Immature natural killer cell (primary cell): ENCODE data around the gene ADGRE3. TPM values are rescaled to one million over a fixed set of nuclear protein-coding genes. Genes with fewer than 3 reads are reported as not detected.

Experiments
- DNase-seq, 3 donors: peaks; one replicate each; pipeline ENCODE4 v3.0.0; 2022; ENCODE audit warnings: mixed read lengths in 1 of 3
- H3K27ac Mint-ChIP-seq, 6 donors: one replicate each; pipeline ENCODE4 v1.8.0; 2020; ENCODE audit warnings: mixed read lengths in 6 of 6, mild to moderate bottlenecking in 5 of 6, inconsistent platforms in 4 of 6, moderate library complexity in 3 of 6
- H3K27me3 Mint-ChIP-seq, 3 donors: one replicate each; pipeline ENCODE4 v1.8.0; 2020 to 2021; ENCODE audit warnings: low read depth in 3 of 3, mild to moderate bottlenecking in 3 of 3, mixed read lengths in 3 of 3, moderate library complexity in 3 of 3, inconsistent platforms in 1 of 3
- H3K36me3 Mint-ChIP-seq, 3 donors: one replicate each; pipeline ENCODE4 v1.8.0; 2020; ENCODE audit warnings: mixed read lengths in 3 of 3, inconsistent platforms in 2 of 3, mild to moderate bottlenecking in 2 of 3
- H3K4me1 Mint-ChIP-seq, 2 donors: one replicate each; pipeline ENCODE4 v1.8.0; 2020; ENCODE audit warnings: inconsistent platforms in 2 of 2, mild to moderate bottlenecking in 2 of 2, mixed read lengths in 2 of 2, moderate library complexity in 1 of 2
- H3K4me3 Mint-ChIP-seq, 5 donors: one replicate each; pipeline ENCODE4 v1.8.0; 2020; ENCODE audit warnings: mild to moderate bottlenecking in 5 of 5, mixed read lengths in 5 of 5, inconsistent platforms in 3 of 5, moderate library complexity in 3 of 5
- H3K9me3 Mint-ChIP-seq, 6 donors: one replicate each; pipeline ENCODE4 v1.8.0; 2020; ENCODE audit warnings: mild to moderate bottlenecking in 6 of 6, mixed read lengths in 6 of 6, inconsistent platforms in 4 of 6, moderate library complexity in 3 of 6
- polyA plus RNA-seq, 3 donors: library from polyadenylated mRNA; unstranded; fragments of 300-500 nt; fragmentation: Illumina TruSeq; gene quantifications; one replicate each; pipeline ENCODE4 v1.2.3, GENCODE V29; 2021

Gene ADGRE3
- polyA plus RNA-seq, 3 donors from 2014 or later: 0.66 TPM; not detected in 2

DNA sequence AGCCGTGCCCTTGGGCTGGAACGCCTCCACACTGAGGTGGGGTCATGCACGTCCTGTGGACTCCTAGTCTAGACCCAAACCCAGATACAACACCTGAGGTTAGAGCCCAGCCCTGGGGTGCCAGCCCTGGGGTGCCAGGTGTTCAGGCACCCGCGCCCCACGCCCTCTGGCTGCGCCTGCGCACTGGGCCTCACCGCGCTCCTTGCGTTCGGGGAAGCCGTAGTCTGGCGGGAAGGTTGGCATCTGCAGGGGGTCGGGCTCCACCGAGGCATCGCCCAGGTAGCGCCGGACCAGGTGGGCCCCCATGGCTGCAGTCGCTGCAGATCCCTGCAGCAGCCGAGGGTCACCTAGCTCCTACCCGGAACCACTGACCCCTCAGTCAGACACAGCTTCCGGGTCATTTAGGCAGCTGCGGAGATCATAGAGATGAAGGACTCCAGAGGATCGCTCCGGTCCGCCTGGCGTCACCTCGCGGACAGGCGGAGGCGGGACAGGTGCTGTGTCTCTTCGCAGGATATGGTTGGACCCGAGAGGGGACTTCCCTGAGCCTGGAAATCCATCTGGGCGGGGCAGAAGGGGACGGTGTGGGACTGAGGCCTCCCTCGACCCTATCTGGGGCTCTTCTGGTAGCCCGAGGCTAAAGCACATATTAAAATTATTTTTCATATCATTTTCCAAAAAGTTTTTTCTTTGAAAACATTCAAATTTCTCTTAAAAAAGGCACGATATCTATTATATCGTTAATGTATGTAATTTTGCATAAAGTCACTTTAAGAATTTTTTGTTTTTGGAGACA, 102.8 kb downstream of the ADGRE3 start, which contains the start of gene NDUFB7:
Gene NDUFB7, minus strand, starts transcription at position 372 of the 796 bp plus-strand sequence. Its CDS starts 66 bp downstream, at position 306.
- no peaks in the 10 kb centered on the region for H3K9me3 Mint-ChIP-seq
- peaks cover 0 to 6% (median 2%) of the 10 kb centered on the region in 3 donors for H3K27me3 Mint-ChIP-seq
- peaks cover 40 to 49% of the 10 kb centered on the region in 2 donors for H3K4me1 Mint-ChIP-seq
- DNase-seq: peak; percentile 91 to 93 (median 91)
- peak within 1 kb of the TSS; percentile 86 to 94 (median 90) for H3K27ac Mint-ChIP-seq
- H3K36me3 Mint-ChIP-seq: peaks cover 0 to 7% (median 3%) of the 10 kb centered on the region in 3 donors
- H3K4me3 Mint-ChIP-seq: peak within 1 kb of the TSS; percentile 93 to 97 (median 96)

DNA sequence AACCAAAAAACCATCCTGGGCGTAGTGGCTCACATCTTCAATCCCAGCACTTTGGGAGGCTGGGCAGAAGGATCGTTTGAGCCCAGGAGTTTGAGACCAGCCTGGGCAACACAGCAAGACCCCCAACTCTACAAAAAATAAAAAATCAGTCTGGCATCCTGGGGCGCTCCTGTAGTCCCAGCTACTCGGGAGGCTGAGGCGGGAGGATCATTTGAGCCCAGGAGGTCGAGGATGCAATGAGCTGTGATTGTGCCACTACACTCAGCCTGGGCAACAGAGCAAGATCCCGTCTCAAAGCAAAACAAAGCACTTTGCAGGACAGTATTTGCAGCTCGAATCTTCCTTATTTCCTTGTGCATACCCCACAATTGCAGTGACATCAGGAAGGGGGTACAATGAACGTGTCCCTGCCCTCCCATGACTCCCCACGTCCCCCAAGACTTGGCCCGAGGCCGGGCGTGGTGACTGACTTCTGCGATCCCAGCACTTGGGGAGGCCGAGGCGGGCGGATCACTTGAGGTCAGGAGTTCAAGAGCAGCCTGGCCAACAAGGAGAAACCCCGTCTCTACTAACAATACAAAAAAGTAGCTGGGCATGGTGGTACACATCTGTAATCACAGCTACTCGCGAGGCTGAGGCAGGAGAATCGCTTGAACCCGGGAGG, 103.6 kb downstream of the ADGRE3 start:
- Mint-ChIP-seq H3K36me3 (peaks cover 0 to 7% (median 3%) of the 10 kb centered on the region in 3 donors), H3K27ac (peak overlapping the region; percentile 45 to 94 (median 88)), H3K9me3 (no peaks in the 10 kb centered on the region), H3K27me3 (peaks cover 0 to 8% (median 2%) of the 10 kb centered on the region in 3 donors), H3K4me3 (peak overlapping the region; percentile 93 to 97 (median 96)), H3K4me1 (peaks cover 49 to 57% of the 10 kb centered on the region in 2 donors)
- DNase-seq: no peak

Other genes with a start within 250 kb of the ADGRE3 start
- 10 to 100 TPM; 74.3 to 94.6 (median 84.7) TPM for gene PKN1, start 241.5 kb downstream of the ADGRE3 start, polyA plus RNA-seq
- gene PTGER1, start 199.5 kb downstream of the ADGRE3 start, polyA plus RNA-seq: 1 to 10 TPM in 1 of 3 donors, under 1 TPM in 1, not detected in 1; 0.17 to 1.2 TPM
- 10 to 100 TPM; 42.0 to 49.0 (median 47.0) TPM for gene GIPC1, start 178.7 kb downstream of the ADGRE3 start, polyA plus RNA-seq
- 100 to 1,000 TPM; 116 to 164 (median 120) TPM for gene DNAJB1, start 156.4 kb downstream of the ADGRE3 start, polyA plus RNA-seq
- 100 to 1,000 TPM; 203 to 317 (median 289) TPM for gene TECR, start 145.2 kb downstream of the ADGRE3 start, polyA plus RNA-seq
- gene NDUFB7, start 102.8 kb downstream of the ADGRE3 start, polyA plus RNA-seq: 100 to 1,000 TPM; 400 to 782 (median 502) TPM
- under 1 TPM in 1 of 3 donors, not detected in 2; 0.62 TPM for gene CLEC17A, start 91.8 kb downstream of the ADGRE3 start, polyA plus RNA-seq
- gene ZNF333, start 15.2 kb upstream of the ADGRE3 start, polyA plus RNA-seq: 10 to 100 TPM; 10.8 to 15.1 (median 14.6) TPM
- under 1 TPM in 2 of 3 donors, not detected in 1; 0.17 to 0.32 TPM for gene ADGRE2, start 103.7 kb upstream of the ADGRE3 start, polyA plus RNA-seq
- gene OR7A5, start 160.3 kb upstream of the ADGRE3 start, polyA plus RNA-seq: not detected
- gene OR7C1, start 160.3 kb upstream of the ADGRE3 start, polyA plus RNA-seq: not detected
- gene OR7A10, start 174.1 kb upstream of the ADGRE3 start, polyA plus RNA-seq: not detected
- gene OR7A17, start 211.3 kb upstream of the ADGRE3 start, polyA plus RNA-seq: not detected